MM.1S (cell line): ENCODE measurements around the gene JAML.

ENCODE experiments used
- DNase-seq: peaks from one replicate; pipeline ENCODE4 v3.0.0-alpha.2; 2015
- H2AFZ ChIP-seq: fragments of 300-600 bp; sonication (generic); 2 replicates; pipeline ENCODE4 v1.6.0; 2016; ENCODE audit warnings: antibody characterized with exemption, low read length
- H3F3A ChIP-seq: fragments of 300-600 bp; sonication (generic); 2 replicates; pipeline ENCODE4 v1.6.1; 2016; ENCODE audit warnings: mild to moderate bottlenecking, antibody characterized with exemption, low read length, moderate library complexity, mixed read lengths; ENCODE audit not compliant: insufficient read depth
- H3K27ac ChIP-seq: fragments of 300-600 bp; sonication (generic); 2 replicates; pipeline ENCODE4 v1.5.1; 2016; ENCODE audit warnings: mild to moderate bottlenecking, low read length
- H3K27me3 ChIP-seq: fragments of 300-600 bp; sonication (generic); replicated peaks from 2 replicates; pipeline ENCODE4 v1.6.0; 2016; ENCODE audit warnings: low read length; ENCODE audit not compliant: insufficient read depth
- H3K36me3 ChIP-seq: fragments of 300-600 bp; sonication (generic); replicated peaks from 2 replicates; pipeline ENCODE4 v1.6.1; 2016; ENCODE audit warnings: mild to moderate bottlenecking, low read length, mixed read lengths; ENCODE audit not compliant: insufficient read depth
- H3K4me1 ChIP-seq: fragments of 300-600 bp; sonication (generic); 2 replicates; pipeline ENCODE4 v1.6.1; 2016; ENCODE audit warnings: low read length, mixed read lengths
- H3K4me2 ChIP-seq: fragments of 300-600 bp; sonication (generic); 2 replicates; pipeline ENCODE4 v1.6.0; 2016; ENCODE audit warnings: low read depth, low read length
- H3K4me3 ChIP-seq: fragments of 300-600 bp; sonication (generic); 2 replicates; pipeline ENCODE4 v1.5.1; 2016; ENCODE audit warnings: low read length, mixed read lengths
- H3K79me2 ChIP-seq: fragments of 300-600 bp; sonication (generic); 2 replicates; pipeline ENCODE4 v1.6.1; 2016; ENCODE audit warnings: mixed run types, low read length, mixed read lengths
- H3K9ac ChIP-seq: fragments of 300-600 bp; sonication (generic); 2 replicates; pipeline ENCODE4 v1.6.1; 2016; ENCODE audit warnings: low read length, mixed read lengths
- H3K9me2 ChIP-seq: fragments of 300-600 bp; sonication (generic); replicated peaks from 2 replicates; pipeline ENCODE4 v1.6.1; 2016; ENCODE audit warnings: mild to moderate bottlenecking, low read length, mixed read lengths; ENCODE audit not compliant: insufficient read depth
- H3K9me3 ChIP-seq: fragments of 300-600 bp; sonication (generic); replicated peaks from 2 replicates; pipeline ENCODE4 v1.6.1; 2016; ENCODE audit warnings: mild to moderate bottlenecking, low read length, mixed read lengths; ENCODE audit not compliant: insufficient read depth
- H4K20me1 ChIP-seq: fragments of 300-600 bp; sonication (generic); 2 replicates; pipeline ENCODE4 v1.6.1; 2016; ENCODE audit warnings: mild to moderate bottlenecking, low read length, moderate library complexity, mixed read lengths; ENCODE audit not compliant: insufficient read depth
- CTCF ChIP-seq: fragments of 300-600 bp; sonication (generic); IDR thresholded peaks from 2 replicates; pipeline ENCODE4 v1.5.1; 2016; ENCODE audit warnings: antibody characterized with exemption, low read length, mixed read lengths
- EZH2 ChIP-seq: fragments of 300-600 bp; sonication (generic); optimal IDR thresholded peaks from 2 replicates; pipeline ENCODE3; 2017; ENCODE audit warnings: low read depth, mild to moderate bottlenecking, antibody characterized with exemption, low read length, mixed read lengths
- EZH2phosphoT487 ChIP-seq: fragments of 300-600 bp; sonication (generic); IDR thresholded peaks from 2 replicates; pipeline ENCODE4 v1.6.1; 2018; ENCODE audit warnings: antibody characterized with exemption, low read length

JAML gene

GRCh38 chr11:118145285-118146227, 79.3 kb downstream of the JAML start:
- H3K9me3 ChIP-seq, result no peaks in the 10 kb centered on the region

GRCh38 chr11:118144301-118145268, 80.2 kb downstream of the JAML start:
- Histone ChIP-seq H3K79me2 (no peaks in the 10 kb centered on the region), H3K9me3 (no peaks in the 10 kb centered on the region), H2AFZ (no peak overlapping the region), H3K4me3 (0 out of 2 replicates have a peak overlapping the region, but pooled peaks have one; percentile 74), H3K4me2 (peak overlapping the region; percentile 79; the same call in 1 of the 2 replicates), H3K9me2 (no peaks in the 10 kb centered on the region), H3K27ac (no peak overlapping the region), H3K4me1 (no peaks in the 10 kb centered on the region; the same call in 1 of the 2 replicates), H3K36me3 (no peaks in the 10 kb centered on the region), H3K27me3 (peaks cover 60% of the 10 kb centered on the region), H3K9ac (no peak overlapping the region), H3F3A (no peaks in the 10 kb centered on the region), H4K20me1 (no peaks in the 10 kb centered on the region)
- no peak for TF ChIP-seq EZH2phosphoT487
- no peak for TF ChIP-seq CTCF
- no peak for TF ChIP-seq EZH2
- no peak for DNase-seq

More at GRCh38 chr11:118145285-118146227, 79.3 kb downstream of the JAML start:
- Histone ChIP-seq H3K4me3 (peak overlapping the region; percentile 74), H4K20me1 (no peaks in the 10 kb centered on the region), H3K27me3 (peaks cover 62% of the 10 kb centered on the region), H3K4me2 (peak overlapping the region; percentile 79), H3K27ac (no peak overlapping the region), H3K4me1 (no peaks in the 10 kb centered on the region; the same call in 1 of the 2 replicates), H3F3A (no peaks in the 10 kb centered on the region), H3K79me2 (no peaks in the 10 kb centered on the region), H3K9me2 (no peaks in the 10 kb centered on the region), H3K9ac (no peak overlapping the region; the same call in 1 of the 2 replicates), H2AFZ (peak overlapping the region; percentile 76), H3K36me3 (no peaks in the 10 kb centered on the region)
- TF ChIP-seq CTCF, result peak; percentile 87
- TF ChIP-seq EZH2phosphoT487, result no peak
- TF ChIP-seq EZH2, result no peak
- peak; percentile 88 for DNase-seq
